RWPE2 (cell line): ENCODE measurements around the gene HAL.

Experiments used
- ATAC-seq: fragments of 200-7000 bp; cut with Tn5 transposase; 3 replicates; pipeline ENCODE4 v1.9.1; 2021; ENCODE audit warnings: low read depth
- DNase-seq: peaks from one replicate; pipeline ENCODE4 v3.0.0-alpha.2; 2020; ENCODE audit warnings: low spot score
- H3K27ac ChIP-seq: fragments of 450-650 bp; 2 replicates; pipeline ENCODE4 v1.5.1; 2017; ENCODE audit warnings: mild to moderate bottlenecking; ENCODE audit not compliant: poor library complexity, severe bottlenecking
- H3K27me3 ChIP-seq: fragments of 250-450 bp; sonication (Bioruptor Pico); 2 replicates; pipeline ENCODE4 v1.5.1; 2021; ENCODE audit warnings: mild to moderate bottlenecking, moderate library complexity; ENCODE audit not compliant: insufficient read depth, poor library complexity, severe bottlenecking
- H3K36me3 ChIP-seq: fragments of 250-450 bp; sonication (Bioruptor Pico); 2 replicates; pipeline ENCODE4 v1.5.1; 2020; ENCODE audit warnings: low read depth, mild to moderate bottlenecking, moderate library complexity
- H3K4me1 ChIP-seq: fragments of 250-450 bp; sonication (Bioruptor Pico); 2 replicates; pipeline ENCODE4 v1.5.1; 2021; ENCODE audit warnings: mild to moderate bottlenecking, moderate library complexity; ENCODE audit not compliant: insufficient read depth, poor library complexity, severe bottlenecking
- H3K4me3 ChIP-seq: fragments of 250-450 bp; sonication (Bioruptor Pico); 2 replicates; pipeline ENCODE4 v1.5.1; 2021; ENCODE audit warnings: mild to moderate bottlenecking, moderate library complexity; ENCODE audit not compliant: severe bottlenecking
- H3K9me3 ChIP-seq: fragments of 250-450 bp; sonication (Bioruptor Pico); 2 replicates; pipeline ENCODE4 v1.5.1; 2021; ENCODE audit warnings: mild to moderate bottlenecking, moderate library complexity; ENCODE audit not compliant: severe bottlenecking
- TF ChIP-seq, protein P1 (sequence below): fragments of 450-650 bp; IDR thresholded peaks from one replicate; pipeline ENCODE4 v1.5.1; 2017; ENCODE audit warnings: mild to moderate bottlenecking, moderate library complexity; ENCODE audit not compliant: poor library complexity, severe bottlenecking

Gene HAL

DNA sequence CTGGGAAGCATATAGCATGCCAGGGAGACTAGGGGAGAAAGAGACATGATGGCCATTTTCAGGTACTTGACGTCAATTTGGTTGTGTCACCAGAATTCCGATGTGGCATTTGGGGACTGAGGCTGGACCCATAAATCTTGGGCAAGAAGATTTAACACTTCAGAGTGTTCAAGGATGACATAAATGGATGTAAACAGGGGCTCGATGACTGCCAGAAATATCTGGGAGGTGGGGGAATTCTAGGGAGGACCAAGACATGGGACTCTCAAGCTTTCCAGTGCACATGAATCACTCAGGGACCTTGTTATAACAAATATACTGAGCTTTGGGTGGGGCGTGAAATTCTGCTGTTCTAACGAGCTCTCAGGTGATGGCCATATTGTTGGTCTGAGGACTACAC lies 17.8 kb downstream of the HAL start:
- ATAC-seq = no peak
- Histone ChIP-seq H3K36me3 (no peaks in the 10 kb centered on the region), H3K27ac (no peak overlapping the region), H3K4me1 (no peaks in the 10 kb centered on the region), H3K4me3 (no peak overlapping the region), H3K27me3 (no peaks in the 10 kb centered on the region), H3K9me3 (no peaks in the 10 kb centered on the region)
- no peak for DNase-seq
- TF ChIP-seq, protein P1, sequence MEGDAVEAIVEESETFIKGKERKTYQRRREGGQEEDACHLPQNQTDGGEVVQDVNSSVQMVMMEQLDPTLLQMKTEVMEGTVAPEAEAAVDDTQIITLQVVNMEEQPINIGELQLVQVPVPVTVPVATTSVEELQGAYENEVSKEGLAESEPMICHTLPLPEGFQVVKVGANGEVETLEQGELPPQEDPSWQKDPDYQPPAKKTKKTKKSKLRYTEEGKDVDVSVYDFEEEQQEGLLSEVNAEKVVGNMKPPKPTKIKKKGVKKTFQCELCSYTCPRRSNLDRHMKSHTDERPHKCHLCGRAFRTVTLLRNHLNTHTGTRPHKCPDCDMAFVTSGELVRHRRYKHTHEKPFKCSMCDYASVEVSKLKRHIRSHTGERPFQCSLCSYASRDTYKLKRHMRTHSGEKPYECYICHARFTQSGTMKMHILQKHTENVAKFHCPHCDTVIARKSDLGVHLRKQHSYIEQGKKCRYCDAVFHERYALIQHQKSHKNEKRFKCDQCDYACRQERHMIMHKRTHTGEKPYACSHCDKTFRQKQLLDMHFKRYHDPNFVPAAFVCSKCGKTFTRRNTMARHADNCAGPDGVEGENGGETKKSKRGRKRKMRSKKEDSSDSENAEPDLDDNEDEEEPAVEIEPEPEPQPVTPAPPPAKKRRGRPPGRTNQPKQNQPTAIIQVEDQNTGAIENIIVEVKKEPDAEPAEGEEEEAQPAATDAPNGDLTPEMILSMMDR = no peak

- H3K36me3 ChIP-seq = no peaks in the 10 kb centered on the region
- TF ChIP-seq, protein P1 = no peak
- no peaks in the 10 kb centered on the region for H3K9me3 ChIP-seq
- no peak for ATAC-seq
- no peak for DNase-seq
- no peak overlapping the region for H3K4me3 ChIP-seq
- H3K27me3 ChIP-seq = no peaks in the 10 kb centered on the region
- no peak overlapping the region for H3K27ac ChIP-seq
- H3K4me1 ChIP-seq = no peaks in the 10 kb centered on the region
Observed at GRCh38 chr12:95977764-95978305, 18.3 kb downstream of the HAL start.

GRCh38 chr12:95976416-95976832 lies 19.7 kb downstream of the HAL start:
- H3K27ac ChIP-seq = no peak overlapping the region
- H3K4me3 ChIP-seq = no peak overlapping the region
- DNase-seq = no peak

GRCh38 chr12:95975491-95975890 lies 20.7 kb downstream of the HAL start:
- no peak for DNase-seq
- H3K4me3 ChIP-seq = no peak overlapping the region
- H3K9me3 ChIP-seq = no peaks in the 10 kb centered on the region
- no peak overlapping the region for H3K27ac ChIP-seq
- no peaks in the 10 kb centered on the region for H3K4me1 ChIP-seq
- TF ChIP-seq, protein P1 = no peak
- ATAC-seq = no peak
- H3K36me3 ChIP-seq = no peaks in the 10 kb centered on the region
- H3K27me3 ChIP-seq = no peaks in the 10 kb centered on the region

More at GRCh38 chr12:95976416-95976832, 19.7 kb downstream of the HAL start:
- no peaks in the 10 kb centered on the region for H3K9me3 ChIP-seq
- no peaks in the 10 kb centered on the region for H3K4me1 ChIP-seq
- ATAC-seq = no peak
- TF ChIP-seq, protein P1 = no peak
- H3K27me3 ChIP-seq = no peaks in the 10 kb centered on the region
- no peaks in the 10 kb centered on the region for H3K36me3 ChIP-seq

DNA sequence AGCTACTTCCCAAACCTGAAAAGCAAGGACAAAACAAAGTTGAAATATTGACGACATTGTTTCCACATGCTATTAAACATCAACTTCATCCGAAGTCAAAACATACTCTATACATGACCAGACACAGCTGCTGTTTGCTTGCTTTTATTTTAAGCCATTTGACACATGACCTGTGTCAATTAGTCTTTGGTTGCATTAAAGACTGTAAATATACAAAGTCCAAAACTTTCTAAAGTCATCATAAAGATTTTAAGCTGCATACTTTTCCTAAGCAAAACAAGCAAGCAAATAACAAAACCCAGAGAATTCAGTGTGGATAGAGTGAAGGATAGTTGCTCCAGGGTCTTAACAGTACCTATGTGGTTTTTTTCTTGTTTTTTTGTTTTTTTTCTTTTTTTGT lies 21.8 kb downstream of the HAL start:
- H3K9me3 ChIP-seq = no peaks in the 10 kb centered on the region
- DNase-seq = no peak
- TF ChIP-seq, protein P1 = no peak
- H3K4me1 ChIP-seq = no peaks in the 10 kb centered on the region
- H3K27me3 ChIP-seq = no peaks in the 10 kb centered on the region
- H3K36me3 ChIP-seq = no peaks in the 10 kb centered on the region
- ATAC-seq = no peak
- H3K27ac ChIP-seq = no peak overlapping the region
- H3K4me3 ChIP-seq = no peak overlapping the region
